Fibroblast of gingiva (primary cell): ENCODE measurements around the gene CDH11.

Experiments
- DNase-seq: peaks from one replicate; pipeline ENCODE4 v3.0.0-alpha.2; 2011; ENCODE audit warnings: low read depth

Gene CDH11

DNA sequence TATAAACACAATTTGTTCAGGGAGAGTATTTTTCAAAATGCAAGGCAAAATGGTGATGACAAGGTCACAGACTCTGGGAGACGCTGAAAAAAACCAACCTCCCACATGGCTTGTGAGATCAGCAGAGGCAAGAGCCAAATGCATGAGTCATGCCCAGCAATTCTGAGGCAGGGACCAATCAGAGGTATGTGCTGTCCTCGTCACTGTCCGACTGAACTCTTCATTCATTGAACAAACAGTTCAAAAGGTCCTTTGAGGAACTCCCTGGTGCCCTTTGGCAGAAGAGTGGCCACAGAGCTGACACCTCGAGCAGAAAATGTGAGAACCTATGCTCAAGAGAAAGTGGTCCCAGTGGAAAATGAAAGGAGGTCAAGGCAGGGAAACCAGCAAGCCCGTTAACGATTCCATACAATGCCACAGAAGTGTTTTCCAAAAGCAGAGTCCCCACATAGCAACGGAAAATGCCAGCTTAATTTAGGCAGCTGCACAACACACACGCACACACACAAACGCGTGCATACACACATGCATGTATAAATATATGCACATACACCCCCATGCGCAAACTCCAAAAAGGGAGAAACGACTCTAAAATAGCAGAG, 50.9 kb downstream of the CDH11 start:
- peak; percentile 94 for DNase-seq

DNA sequence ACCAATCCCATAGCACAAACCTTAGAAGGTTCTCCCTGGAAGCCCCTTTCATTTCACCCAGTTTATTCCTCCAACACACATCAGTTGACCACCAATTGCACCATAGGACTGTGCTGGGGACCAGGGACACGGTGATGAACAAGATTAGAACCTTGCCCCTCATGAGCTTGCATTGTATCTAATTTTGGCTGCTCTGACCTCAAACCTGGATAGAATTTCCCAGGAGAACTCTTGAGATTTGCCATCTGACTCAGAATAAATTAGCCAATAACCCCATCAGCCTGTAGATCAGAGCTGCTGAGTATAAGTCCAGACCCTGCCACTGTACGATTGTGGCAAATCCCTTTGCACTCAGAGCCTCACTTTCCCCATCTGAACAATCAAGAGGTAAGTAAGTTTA, 52.1 kb downstream of the CDH11 start:
- peak; percentile 39 for DNase-seq

DNA sequence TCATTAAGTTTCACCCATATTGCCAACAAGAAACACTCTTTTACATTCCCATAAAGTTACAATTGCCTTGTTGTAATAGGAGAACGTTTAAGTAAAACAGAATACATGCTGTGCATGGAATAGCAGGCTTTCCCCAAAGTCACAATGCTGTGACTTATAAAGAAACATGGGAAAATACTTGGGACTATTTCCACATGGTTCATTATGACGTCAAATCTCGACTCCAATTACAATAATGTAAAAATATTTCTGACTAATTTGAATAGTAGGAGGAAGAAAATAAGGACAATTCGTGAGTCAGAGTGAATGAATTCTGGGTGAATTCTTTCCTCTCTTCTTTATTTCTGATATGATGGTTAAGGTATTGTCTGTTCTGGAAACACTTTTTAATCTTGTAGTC, 52.8 kb downstream of the CDH11 start:
- peak; percentile 89 for DNase-seq

DNA sequence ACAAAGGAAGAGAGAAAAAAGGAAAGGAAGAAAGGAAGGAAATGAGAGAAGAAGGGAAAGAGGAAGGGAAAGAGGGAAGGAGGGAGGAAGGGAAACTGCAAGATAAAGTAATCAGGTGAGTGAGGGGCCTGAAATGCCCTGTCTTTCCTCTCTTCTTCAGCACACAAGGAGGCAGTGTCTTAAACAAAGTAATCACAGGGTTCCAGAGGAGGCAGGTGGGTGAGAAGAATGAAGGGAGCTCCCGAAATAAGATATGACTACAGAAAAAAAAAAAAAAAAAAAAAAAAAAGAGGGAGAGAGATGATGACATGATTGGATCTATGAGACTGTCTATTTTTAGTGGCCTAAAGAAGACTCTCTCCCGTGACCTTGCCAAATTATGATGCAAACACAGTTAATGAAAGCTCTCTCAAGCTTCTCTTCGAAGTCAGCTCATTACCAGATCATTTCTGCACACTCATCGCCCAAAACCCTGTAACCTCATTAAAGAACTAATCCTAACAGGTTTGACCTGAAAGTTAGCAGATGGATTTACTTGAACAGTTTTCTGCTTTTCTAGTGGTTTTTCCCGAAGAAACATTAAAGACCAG, 53.6 kb downstream of the CDH11 start:
- peak; percentile 87 for DNase-seq

DNA sequence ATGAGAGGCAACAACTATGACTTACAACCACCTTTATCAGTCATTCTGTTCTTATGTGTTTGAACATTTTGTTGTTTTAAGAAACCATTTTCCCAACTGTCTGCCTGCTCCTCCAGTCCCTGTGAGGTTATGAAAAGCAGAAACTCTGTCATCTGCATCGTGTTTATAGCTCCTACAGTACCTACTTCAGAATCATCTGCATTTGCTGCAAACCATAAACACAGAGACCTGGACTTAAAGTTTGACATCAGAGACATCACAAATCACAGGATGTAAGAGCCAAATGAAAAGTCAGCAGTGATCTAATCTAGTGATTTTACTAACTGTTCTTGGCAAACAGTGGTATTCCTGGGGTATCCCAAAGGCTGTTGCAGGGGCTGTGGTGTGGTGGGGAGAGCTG, 55.2 kb downstream of the CDH11 start:
- DNase-seq: no peak

DNA sequence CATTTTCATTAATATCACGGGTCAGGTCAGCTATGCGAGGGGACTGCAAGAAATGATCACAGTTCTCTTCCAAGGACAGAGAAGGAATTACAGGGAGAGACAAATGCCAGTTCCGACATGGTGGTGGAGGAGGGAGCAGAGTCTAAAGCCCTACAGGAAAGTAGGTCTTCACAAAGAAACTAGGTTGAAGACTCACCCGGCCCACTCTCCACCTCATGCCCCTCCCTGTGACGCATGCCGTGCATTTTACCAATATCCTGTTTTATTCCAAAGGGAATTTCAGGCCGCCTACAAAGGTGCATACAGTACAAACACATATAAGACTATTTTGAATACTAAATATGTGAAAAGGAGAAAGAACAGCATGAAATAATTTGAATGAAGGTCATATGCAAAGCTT, 56.8 kb downstream of the CDH11 start:
- no peak for DNase-seq

DNA sequence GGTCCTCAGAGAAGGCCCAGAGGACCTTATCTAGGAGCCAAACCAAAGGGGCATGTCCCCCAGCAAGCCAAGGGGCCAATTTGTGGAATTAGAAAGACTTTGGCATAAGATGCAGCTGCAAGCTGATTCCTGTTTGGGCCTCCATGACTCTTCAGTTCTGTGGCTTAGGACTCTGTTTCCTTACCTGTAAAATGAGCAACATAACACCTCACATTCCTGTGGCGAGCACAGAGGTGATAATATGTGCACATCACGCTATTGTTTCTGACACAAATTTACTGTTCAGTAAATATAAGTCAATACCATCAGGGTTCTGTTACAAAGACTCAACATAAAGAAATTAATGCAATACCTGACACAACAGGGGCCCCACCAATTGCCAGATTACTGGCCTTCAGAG, 57.7 kb downstream of the CDH11 start:
- DNase-seq: no peak

DNA sequence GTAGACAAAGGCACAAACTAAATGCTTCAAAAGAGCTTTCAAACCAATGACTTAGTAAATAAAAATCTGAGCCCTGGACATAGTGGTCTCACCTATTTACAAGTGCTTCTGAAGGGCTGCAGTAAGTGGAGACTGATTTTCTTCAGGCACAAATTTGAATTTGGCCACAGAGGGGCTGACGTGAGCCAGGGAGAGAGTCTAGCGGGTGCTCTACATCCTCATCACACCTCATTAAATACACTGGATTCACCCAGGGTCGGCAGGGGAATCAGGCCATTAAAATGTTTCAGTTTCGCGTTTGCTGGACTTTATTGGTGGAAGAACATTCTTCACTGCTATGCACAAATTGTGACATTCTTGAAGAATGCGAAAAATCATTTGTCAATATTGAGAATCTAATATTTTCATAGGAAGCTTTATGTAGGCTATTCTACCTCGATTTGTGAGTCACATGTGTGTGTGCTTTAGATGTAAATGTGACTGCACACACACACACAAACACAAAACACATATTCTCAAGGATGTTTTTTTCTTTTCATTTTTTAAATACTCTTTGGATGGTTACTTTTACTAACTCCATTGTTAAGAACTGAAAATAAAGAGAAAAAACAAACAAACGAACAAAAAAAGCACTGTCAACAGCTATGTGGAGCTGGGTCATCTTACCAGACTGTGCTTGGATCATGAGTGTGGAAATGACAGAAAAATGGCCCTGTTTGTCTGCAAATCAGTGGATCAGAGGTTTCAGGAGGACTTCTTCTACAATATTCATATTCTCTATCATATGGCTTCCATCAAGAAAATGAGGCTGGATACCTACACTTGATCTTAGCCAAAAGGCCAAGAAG, 58.9 kb downstream of the CDH11 start:
- DNase-seq: no peak

DNA sequence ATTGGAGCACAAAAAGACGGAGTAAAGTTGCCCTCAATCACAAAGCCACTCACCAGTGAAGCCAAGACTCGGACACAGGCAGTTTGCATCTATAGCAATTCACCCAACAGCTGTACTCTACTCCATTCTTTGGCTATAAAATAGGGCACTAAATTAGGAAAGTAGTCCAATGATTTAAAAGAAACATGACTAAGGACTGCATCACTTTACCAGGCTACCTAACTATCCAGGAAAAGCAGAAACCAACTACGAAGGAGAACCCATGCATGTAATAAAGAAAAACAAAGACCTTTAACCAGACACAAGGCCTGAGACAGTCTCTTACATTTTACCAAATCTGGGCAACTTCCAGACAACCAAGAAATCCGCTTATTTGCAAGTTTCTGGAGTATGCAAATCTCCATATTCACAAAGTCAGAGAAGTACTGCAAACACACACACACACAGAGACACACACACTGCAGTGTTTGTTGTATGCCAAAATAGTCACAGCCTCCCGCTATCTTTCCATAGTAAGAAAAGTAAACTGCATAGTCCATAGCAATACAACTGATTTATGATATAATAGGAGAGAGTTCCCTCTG, 59.8 kb downstream of the CDH11 start:
- DNase-seq: no peak

DNA sequence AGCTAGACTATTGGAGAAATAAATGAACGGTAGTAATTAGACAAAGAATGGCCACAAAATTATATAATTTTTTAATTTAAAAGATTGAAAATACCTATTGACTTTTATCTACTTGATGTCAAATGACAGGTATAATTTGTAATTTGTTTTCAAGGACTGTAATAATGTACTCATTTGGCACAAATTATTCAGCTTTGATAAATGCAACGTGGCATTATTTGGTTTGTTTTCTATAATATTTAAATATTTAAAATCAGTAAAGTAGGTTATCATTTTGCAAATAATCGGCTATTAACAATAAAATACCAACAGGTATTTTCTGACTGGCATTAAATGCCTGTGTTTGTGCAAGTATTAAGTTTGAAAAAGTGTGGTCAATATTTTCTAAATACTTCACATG, 60.6 kb downstream of the CDH11 start:
- no peak for DNase-seq

DNA sequence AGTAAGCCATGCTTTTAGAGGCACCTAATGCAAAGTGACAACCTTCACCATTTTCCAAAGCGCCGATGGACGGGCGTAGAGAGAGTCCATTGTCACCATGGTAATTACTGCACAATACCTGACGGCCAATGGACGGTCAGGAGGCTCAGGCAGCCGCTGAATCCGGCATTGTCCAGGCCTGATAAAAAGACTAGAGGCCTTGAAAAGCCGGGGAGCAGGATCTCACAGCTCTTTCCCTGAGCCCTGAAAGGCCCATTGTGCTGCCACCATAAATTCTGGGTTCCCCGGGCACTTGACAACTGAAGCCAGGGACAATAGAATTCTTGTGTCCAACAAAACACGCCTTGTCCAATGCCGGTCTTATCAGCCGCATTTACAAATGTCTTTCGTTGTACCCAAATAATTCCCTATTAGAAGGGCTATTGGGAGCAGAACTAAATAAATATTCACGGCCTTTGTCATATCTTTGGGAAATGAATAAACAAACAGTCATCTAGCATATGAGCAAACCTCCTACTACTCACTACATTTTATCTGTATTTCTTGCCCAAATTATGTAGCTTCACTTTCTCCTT, 62.4 kb downstream of the CDH11 start:
- no peak for DNase-seq

DNA sequence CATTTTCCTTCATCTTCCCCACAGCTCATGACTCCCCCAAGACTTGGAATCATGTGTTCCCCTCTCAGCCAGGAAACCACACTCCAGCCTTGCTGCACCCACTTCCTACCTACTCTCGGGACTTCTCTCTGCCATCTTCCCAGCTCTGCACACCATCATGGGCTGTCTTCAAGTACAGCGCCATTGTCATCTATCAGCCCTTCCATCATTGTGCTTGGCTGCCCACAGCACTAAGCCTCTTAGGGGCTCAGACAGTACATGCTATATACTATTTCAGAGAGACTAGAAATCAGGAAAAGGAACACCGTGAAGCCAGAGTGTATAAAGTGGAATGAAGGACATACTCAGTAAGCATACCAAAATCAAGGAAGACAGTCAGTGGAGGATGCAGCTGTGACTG, 64.7 kb downstream of the CDH11 start:
- DNase-seq: no peak

DNA sequence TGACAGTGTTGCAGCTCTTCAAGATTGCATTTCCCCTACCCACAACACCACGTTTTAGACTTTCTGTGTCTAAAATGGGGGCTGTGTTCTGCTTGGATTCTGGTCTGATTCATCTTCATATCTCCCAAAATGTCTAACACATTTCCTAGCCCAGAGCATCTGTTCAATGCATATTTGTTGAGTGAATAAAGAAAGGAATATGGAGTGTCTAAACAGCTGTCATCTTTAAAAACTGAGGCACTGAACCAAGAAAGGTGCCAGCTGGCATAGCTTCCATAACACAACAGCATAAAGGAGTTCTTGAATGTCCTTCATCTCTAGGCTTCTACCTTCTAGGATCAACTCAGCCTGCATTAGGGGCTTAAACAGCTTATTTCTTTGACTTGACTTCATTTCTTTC, 67.4 kb downstream of the CDH11 start:
- DNase-seq: no peak

DNA sequence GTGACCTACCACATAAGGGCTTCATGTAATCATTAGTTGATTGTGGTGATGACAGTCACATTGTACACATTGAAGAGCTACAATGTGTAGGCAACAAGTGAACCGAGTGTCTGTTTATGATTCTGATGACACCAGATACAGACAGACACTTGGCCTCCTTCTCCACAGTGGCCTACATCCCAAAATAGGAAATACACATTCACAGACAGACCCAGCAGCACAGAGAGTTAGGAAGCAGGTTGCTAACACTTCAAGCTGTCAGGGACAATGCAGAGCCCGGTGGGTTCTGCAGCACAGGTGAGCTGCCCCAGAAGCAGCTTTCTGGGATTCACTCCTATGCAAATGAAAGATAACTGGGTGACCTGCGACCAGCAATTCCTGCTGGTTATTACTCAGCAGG, 72.2 kb downstream of the CDH11 start:
- DNase-seq: no peak

DNA sequence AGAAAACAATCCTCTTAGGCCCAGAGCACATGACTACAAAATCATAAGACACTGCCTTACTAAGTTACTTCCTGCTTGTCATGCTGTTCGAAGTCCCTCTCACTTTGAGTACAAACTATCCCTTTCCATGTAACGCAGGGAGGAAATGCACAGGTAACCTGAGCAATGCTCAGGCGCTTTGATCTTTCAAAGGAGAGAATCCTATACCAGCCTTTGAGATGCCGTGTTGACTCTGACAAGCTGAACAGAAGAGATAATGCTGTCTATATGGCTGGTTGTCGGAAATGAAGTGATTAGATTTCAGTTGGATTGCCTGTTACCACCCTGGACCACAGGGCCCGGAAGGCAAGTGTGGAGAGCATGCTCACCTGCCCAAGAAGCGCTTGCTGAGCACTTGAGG, 75.9 kb downstream of the CDH11 start:
- no peak for DNase-seq

DNA sequence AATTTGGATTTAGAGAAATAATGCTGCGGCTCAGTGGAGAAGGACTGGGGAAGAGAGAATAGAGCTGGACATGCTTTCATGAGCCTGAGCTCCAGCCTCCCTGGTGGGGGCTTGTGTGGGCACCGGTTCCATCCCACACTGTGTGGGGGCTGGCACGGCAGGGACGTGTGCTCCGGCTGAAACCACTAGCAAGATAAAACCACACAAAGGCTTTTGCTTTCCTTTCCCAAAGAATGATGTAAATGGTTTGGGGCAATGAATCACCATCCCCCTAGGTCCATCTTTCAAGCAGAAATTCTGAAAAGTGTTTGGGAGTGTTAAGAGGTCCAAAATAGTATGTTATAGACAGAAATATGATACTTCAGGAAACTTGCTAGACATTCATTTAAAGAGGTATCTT, 77.0 kb downstream of the CDH11 start:
- DNase-seq: peak; percentile 19

DNA sequence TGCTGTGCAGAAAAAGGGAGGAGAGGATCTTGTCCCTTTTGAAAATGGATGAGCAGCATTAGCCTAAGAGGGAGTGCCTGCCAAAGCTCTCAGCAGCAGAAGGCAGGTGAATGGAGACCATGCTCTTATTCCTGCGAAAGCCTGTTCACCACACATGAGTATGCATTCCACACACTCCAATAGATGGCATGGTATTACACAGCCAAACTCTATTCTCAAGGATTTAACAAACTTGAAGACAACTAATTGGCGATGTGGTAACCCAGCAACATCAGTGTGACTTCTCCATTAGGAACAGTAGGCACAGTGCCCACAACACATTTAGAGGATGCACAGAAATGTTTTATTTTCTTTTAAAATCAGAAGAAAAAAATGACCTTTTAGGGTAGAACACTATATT, 77.8 kb downstream of the CDH11 start:
- DNase-seq: no peak

DNA sequence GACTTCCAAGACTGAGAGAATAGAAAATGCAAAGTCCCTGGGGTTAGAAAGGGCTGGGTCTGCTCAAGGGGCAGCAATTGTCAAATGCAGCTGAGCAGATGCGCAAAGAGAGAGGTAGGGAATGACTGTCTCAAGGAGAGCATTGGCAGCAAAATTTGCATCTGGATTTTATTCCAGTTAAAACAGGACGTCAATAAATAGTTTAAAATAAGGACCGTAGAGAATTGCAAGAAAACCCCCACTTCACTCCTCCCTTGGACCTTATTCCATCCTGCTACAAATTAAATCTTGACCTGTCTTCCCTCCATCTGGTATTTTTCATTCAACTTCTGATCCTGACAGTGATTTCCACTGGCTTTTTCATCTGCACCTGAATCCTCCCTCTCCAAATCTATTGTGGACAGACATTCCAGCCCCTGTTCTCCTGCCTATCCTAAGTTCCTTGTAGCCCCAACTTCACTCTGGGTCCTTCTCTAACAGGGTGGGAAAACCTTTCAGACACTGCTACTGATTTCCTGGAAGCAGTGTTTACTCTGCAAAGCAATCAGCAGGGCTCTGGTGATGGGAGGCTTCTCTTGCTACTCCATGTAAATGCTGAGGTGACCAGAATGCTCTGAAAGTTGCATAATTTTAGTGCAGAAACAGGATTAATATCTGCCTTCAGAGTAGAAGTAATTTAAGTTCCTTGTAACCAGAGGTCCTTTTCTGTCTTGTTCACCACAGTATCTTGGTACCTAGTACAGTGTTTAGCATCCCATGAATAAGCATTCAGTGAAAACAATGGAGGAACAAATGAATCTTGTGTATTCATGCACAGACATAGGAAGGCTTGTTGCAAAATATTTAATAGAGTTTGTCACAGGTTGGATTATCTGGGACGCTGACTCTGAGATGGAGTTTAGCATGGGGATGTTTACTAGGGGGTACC, 79.2 kb downstream of the CDH11 start:
- DNase-seq: no peak

DNA sequence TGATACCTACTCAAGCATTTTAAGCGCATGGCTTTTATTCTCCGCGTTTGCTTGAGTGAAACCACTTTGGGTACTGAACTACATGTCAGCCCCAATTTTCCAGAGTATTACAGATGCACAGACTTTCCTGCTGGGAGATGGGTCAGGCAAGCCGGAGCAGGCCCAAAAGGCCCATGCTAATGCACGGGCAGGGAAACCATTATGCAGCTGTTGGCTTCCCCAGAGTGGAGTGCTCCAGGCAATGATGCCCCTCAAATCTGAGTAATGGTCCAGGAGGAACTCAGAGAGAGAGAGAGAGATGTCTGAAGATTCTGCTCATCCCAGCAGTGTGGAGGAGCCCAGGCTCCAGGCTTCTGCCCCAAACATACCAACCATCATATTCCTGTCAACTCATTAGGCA, 80.2 kb downstream of the CDH11 start:
- no peak for DNase-seq

DNA sequence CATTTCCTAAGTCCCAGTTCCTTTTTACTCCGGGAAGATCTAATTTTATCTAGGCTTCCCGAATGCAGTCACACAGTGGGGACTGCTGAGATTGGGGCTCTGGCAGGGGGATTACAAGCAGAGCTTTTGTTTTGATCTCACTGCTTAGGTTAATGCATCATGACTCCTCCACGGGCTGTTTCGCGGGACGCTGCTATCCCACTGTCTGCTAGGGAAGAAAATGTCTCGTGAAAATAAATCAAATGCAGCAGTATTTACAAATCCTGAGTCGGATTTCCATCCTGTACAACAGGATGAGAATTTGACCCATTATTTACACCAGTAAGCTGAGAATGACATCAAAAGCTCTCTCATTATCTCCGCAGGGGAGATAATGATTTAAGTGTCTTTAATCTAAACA, 83.8 kb downstream of the CDH11 start:
- DNase-seq: no peak

DNA sequence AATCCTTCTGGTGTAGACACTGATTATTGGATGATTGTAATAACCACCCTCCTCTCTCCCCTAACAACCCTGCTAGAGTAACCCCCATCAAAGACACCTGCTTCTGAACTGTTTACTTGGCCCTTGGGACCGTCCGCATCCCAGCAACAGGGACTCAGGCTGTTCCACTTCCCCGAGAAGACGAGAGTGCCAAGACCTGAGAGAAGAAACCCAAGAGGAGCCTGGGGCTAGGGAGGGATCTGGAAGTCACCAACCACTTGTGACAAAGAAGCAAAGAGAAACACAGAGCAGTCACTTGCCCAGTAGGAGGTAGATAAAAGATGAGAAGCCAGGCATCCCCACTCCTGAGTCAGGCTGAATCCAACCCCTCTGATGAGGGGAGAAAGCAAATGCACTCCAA, 84.3 kb downstream of the CDH11 start:
- DNase-seq: no peak

DNA sequence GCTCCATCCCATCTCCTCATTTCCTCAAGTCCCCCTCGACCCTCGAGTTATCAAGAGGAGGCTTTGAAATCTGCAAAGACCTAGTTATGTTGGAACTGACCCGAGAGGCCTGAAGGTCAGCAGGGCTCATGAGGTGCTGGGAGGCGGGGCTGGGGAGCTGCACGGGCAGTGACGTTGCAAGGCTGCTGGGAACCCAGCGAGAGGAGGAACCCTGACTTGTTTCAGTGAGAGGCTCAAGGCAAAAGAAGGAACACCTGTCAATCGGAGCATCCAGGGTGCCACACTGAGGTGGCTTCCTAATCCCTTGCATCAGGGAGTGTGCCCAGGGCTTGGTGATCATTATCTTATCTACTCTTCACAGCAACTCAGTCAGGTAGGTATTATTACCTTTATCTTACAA, 86.9 kb downstream of the CDH11 start:
- no peak for DNase-seq
